Progenitor cell of endocrine pancreas (in vitro differentiated cells): ENCODE measurements around the gene ARHGEF4. TPM values are rescaled to one million over a fixed set of nuclear protein-coding genes. Genes with fewer than 3 reads are reported as not detected.

Experiments
- DNase-seq: peaks from one replicate; pipeline ENCODE4 v3.0.0; 2021; ENCODE audit warnings: low spot score; ENCODE audit not compliant: unreplicated experiment
- H3K27ac Mint-ChIP-seq: 2 replicates; pipeline ENCODE4 v1.8.0; 2021; ENCODE audit warnings: mild to moderate bottlenecking, moderate library complexity, mixed read lengths
- H3K27me3 Mint-ChIP-seq: 2 replicates; pipeline ENCODE4 v1.8.0; 2021; ENCODE audit warnings: mixed read lengths
- H3K36me3 Mint-ChIP-seq: 2 replicates; pipeline ENCODE4 v1.8.0; 2022; ENCODE audit warnings: mixed read lengths; ENCODE audit not compliant: insufficient read depth
- H3K4me1 Mint-ChIP-seq: 2 replicates; pipeline ENCODE4 v1.8.0; 2021; ENCODE audit warnings: low read depth, mixed read lengths
- H3K4me3 Mint-ChIP-seq: 2 replicates; pipeline ENCODE4 v1.8.0; 2021; ENCODE audit warnings: low read depth, mild to moderate bottlenecking, moderate library complexity, mixed read lengths
- H3K9me3 Mint-ChIP-seq: 2 replicates; pipeline ENCODE4 v1.8.0; 2021; ENCODE audit warnings: low read depth, mixed read lengths
- total RNA-seq: library from RNA; stranded (reverse); gene quantifications from 2 replicates; pipeline ENCODE4 v1.2.1, GENCODE V29; 2021
- TF ChIP-seq, protein P1 (sequence below): fragments of 200-600 bp; sonication (generic); IDR thresholded peaks from one replicate; pipeline ENCODE4 v1.5.0; 2021; ENCODE audit warnings: antibody characterized with exemption, mild to moderate bottlenecking; ENCODE audit not compliant: unreplicated experiment

ARHGEF4 gene
- total RNA-seq, 1 donor from 2014 or later: 5.6 TPM

DNA sequence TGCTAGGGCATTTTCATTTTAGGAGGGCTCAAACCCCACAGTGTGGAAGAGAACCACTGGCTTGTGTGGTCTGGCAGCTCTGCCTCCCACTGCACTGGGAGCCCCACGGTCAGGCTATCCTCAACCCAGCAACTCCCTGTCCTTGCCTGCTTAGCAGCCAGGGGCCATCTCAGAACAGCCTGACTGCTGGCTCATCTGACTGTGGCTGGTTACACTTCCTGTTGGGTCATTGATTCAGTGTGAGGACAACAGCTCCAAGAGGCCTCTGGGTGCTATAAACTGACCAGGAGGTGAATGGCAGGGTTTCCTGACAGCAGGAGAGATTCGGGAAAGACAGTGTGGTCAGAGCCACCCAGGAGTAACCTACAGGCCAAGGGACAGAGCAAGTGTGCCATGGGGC, 41.3 kb upstream of the ARHGEF4 start:
- no peak for DNase-seq
- Mint-ChIP-seq H3K27me3 (peaks cover 29% of the 10 kb centered on the region), H3K4me1 (peaks cover 3% of the 10 kb centered on the region), H3K27ac (peak overlapping the region; percentile 59), H3K4me3 (no peak overlapping the region), H3K9me3 (no peaks in the 10 kb centered on the region), H3K36me3 (no peaks in the 10 kb centered on the region)
- TF ChIP-seq, protein P1, sequence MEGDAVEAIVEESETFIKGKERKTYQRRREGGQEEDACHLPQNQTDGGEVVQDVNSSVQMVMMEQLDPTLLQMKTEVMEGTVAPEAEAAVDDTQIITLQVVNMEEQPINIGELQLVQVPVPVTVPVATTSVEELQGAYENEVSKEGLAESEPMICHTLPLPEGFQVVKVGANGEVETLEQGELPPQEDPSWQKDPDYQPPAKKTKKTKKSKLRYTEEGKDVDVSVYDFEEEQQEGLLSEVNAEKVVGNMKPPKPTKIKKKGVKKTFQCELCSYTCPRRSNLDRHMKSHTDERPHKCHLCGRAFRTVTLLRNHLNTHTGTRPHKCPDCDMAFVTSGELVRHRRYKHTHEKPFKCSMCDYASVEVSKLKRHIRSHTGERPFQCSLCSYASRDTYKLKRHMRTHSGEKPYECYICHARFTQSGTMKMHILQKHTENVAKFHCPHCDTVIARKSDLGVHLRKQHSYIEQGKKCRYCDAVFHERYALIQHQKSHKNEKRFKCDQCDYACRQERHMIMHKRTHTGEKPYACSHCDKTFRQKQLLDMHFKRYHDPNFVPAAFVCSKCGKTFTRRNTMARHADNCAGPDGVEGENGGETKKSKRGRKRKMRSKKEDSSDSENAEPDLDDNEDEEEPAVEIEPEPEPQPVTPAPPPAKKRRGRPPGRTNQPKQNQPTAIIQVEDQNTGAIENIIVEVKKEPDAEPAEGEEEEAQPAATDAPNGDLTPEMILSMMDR: no peak

DNA sequence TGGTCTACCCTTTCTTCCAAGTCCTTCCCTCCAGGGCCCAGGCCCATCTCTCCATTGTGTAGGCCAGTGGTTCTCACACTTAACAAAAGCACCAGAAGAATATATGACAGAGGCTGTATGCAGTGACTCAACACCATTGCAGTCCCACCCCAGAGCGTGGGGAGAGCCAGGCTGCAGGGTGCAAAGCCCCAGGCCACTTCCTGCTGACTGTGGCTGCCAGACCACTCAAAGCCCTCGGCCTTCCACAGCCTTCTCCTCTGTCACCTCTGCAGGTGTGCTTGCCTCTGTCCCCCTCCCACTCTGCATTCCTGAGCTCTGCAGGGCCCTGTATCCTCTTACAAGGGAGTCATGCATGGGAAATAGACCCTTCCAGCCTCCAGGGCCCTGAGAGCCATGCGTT, 40.4 kb upstream of the ARHGEF4 start:
- Mint-ChIP-seq H3K27me3 (peaks cover 30% of the 10 kb centered on the region), H3K36me3 (no peaks in the 10 kb centered on the region), H3K9me3 (no peaks in the 10 kb centered on the region), H3K4me3 (no peak overlapping the region), H3K27ac (no peak overlapping the region), H3K4me1 (peaks cover 5% of the 10 kb centered on the region)
- TF ChIP-seq, protein P1: no peak
- DNase-seq: no peak

DNA sequence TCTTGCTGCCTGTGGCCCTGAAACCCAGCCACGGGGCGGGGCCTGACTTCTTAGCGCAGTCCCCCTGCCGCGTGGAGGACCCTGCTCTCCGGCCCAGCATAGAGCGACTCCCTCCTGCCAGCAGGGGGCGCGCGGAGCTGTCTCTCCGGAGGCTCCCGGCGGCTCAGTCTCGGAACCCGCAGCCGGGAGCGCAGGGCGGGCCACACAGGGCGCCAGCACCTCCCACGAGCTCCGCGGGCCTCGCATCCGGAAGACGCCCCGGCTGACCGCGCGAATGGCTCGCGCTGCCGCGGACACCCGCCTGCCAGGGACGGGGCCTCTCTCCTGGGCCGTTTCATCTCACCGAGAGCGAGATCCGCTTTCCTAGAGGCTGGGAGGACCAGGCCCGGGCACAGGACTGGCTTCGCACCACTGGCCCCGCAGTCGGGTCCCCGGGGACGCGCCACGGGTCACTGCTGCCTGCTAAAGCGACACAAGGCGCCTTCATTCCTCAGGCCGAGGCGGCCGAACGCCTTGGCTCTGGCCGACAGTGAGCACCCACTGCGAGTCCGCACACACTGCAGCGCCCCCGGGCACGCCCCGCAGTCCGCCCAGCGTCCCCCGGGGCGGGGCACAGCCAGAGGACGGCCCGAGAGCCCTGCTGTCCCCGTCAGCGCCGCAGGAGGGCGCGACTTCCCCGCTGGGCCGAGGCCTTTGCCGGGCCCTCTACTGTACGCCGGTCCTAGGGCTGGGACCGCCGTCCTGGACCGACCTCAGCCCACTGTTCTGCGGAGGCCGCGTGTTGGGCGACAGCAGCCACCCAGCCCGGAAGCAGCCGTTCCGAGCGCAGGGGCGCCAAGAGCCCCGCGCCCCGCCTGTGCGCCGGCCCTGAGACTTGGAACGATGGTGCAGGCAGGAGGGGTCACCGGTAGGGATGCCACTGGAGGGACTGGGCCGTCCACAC, 39.0 kb upstream of the ARHGEF4 start:
- Mint-ChIP-seq H3K27ac (no peak overlapping the region), H3K4me1 (peaks cover 5% of the 10 kb centered on the region)
- TF ChIP-seq, protein P1: peak; percentile 80

DNA sequence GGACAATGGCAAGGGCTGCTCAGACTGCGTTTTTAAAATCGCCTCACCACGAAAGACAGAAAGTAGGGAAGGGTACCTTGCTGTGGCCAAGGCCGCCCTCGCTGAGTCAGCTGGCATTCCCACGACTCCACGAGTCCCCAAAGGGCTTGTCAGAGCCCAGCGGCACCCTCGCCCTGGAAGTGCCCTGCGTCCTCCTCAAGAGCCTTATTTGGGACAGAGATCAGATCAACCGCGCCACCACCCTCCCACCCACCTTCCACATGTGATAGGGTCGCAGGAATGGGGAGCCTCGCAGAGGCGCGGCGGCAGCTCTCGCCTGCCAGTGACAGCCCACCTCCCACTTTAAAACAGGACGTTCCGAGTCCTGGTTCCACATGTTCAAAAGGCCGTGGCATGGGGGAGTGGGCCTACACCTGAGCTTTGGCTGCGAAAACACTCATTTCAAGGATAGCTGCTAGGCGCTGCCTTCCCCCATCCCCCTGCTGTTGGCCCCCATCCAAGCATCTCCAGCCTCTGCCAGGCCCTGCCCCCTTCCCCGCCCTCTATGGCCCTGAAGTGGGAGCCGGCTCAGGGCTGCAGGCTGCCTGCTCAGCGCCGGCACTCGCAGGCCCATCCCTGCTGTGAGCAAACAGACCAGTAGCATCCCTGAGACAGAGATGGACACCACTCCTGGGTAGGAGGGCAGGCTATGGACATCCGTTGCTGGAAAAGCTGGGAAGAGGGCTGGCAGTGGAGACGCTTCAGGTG, 38.1 kb upstream of the ARHGEF4 start:
- no peak overlapping the region for H3K27ac Mint-ChIP-seq
- no peaks in the 10 kb centered on the region for H3K36me3 Mint-ChIP-seq
- H3K4me1 Mint-ChIP-seq: peaks cover 5% of the 10 kb centered on the region
- H3K27me3 Mint-ChIP-seq: peaks cover 26% of the 10 kb centered on the region
- TF ChIP-seq, protein P1: no peak
- peak overlapping the region; percentile 69 for H3K4me3 Mint-ChIP-seq
- no peak for DNase-seq
- no peaks in the 10 kb centered on the region for H3K9me3 Mint-ChIP-seq

More for the DNA sequence above, 39.0 kb upstream of the ARHGEF4 start:
- peaks cover 30% of the 10 kb centered on the region for H3K27me3 Mint-ChIP-seq
- no peaks in the 10 kb centered on the region for H3K9me3 Mint-ChIP-seq
- peak overlapping the region; percentile 69 for H3K4me3 Mint-ChIP-seq
- peak; percentile 95 for DNase-seq
- no peaks in the 10 kb centered on the region for H3K36me3 Mint-ChIP-seq

DNA sequence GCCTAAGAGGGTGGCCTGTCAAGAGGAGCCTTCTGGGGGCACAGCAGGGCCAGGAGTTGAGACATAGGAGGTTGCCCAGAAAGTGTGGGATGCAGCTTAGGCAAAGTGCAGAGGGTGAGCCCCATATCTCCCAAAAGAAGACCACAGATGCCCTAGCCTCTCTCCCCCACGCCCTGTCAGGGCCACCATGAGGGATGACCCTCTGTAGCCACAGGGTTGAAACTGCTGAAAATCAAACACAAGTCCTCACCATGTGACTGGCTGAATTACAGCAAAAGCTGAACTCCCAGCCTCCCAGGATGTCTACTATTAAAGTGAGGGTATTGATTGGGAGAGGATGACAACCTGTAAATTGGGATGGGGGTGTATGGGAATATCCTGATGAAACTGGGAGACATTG, 37.4 kb upstream of the ARHGEF4 start:
- H3K9me3 Mint-ChIP-seq: no peaks in the 10 kb centered on the region
- H3K27ac Mint-ChIP-seq: no peak overlapping the region
- no peak for DNase-seq
- TF ChIP-seq, protein P1: no peak
- H3K27me3 Mint-ChIP-seq: peaks cover 26% of the 10 kb centered on the region
- H3K4me1 Mint-ChIP-seq: peaks cover 5% of the 10 kb centered on the region
- no peaks in the 10 kb centered on the region for H3K36me3 Mint-ChIP-seq
- H3K4me3 Mint-ChIP-seq: no peak overlapping the region
